ENCODE results near the gene PRKCE. TPM values are rescaled to one million over a fixed set of nuclear protein-coding genes. Genes with fewer than 3 reads are reported as not detected.

Gene PRKCE
- total RNA-seq, 1 experiment from 2014 or later, result 17.7 TPM

GRCh38 chr2:46135228-46135855 lies 483.9 kb downstream of the PRKCE start:
- intact Hi-C loops (cut with micrococcal nuclease; ENCODE audit: unreplicated experiment), result no loop called here
- BruUV-seq (replicated peaks), result no TSS peak
- H3K9me3 Mint-ChIP-seq (ENCODE audit: low read depth, unreplicated experiment), result no peaks in the 10 kb centered on the region
- H3K4me1 Mint-ChIP-seq (ENCODE audit: low read depth, unreplicated experiment), result peaks cover 7% of the 10 kb centered on the region
- CTCF ChIA-PET, result no interaction called here
- no peaks in the 10 kb centered on the region for H3K27me3 Mint-ChIP-seq (ENCODE audit: unreplicated experiment)
- no peak for DNase-seq
- H3K4me3 Mint-ChIP-seq (ENCODE audit: low read depth, unreplicated experiment), result no peak overlapping the region
- TF ChIP-seq, protein P1, sequence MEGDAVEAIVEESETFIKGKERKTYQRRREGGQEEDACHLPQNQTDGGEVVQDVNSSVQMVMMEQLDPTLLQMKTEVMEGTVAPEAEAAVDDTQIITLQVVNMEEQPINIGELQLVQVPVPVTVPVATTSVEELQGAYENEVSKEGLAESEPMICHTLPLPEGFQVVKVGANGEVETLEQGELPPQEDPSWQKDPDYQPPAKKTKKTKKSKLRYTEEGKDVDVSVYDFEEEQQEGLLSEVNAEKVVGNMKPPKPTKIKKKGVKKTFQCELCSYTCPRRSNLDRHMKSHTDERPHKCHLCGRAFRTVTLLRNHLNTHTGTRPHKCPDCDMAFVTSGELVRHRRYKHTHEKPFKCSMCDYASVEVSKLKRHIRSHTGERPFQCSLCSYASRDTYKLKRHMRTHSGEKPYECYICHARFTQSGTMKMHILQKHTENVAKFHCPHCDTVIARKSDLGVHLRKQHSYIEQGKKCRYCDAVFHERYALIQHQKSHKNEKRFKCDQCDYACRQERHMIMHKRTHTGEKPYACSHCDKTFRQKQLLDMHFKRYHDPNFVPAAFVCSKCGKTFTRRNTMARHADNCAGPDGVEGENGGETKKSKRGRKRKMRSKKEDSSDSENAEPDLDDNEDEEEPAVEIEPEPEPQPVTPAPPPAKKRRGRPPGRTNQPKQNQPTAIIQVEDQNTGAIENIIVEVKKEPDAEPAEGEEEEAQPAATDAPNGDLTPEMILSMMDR (IDR thresholded peaks at IDR 0.05; ENCODE audit: unreplicated experiment), result no peak
- H3K36me3 Mint-ChIP-seq (ENCODE audit: insufficient read depth, unreplicated experiment), result no peaks in the 10 kb centered on the region
- no peak overlapping the region for H3K27ac Mint-ChIP-seq (ENCODE audit: unreplicated experiment)

GRCh38 chr2:46135958-46136357 lies 484.5 kb downstream of the PRKCE start:
- Mint-ChIP-seq H3K27ac (ENCODE audit: unreplicated experiment) (no peak overlapping the region), H3K27me3 (ENCODE audit: unreplicated experiment) (no peaks in the 10 kb centered on the region), H3K9me3 (ENCODE audit: low read depth, unreplicated experiment) (no peaks in the 10 kb centered on the region), H3K4me3 (ENCODE audit: low read depth, unreplicated experiment) (no peak overlapping the region), H3K36me3 (ENCODE audit: insufficient read depth, unreplicated experiment) (no peaks in the 10 kb centered on the region), H3K4me1 (ENCODE audit: low read depth, unreplicated experiment) (peaks cover 7% of the 10 kb centered on the region)
- TF ChIP-seq, protein P1 (IDR thresholded peaks at IDR 0.05; ENCODE audit: unreplicated experiment), result no peak
- CTCF ChIA-PET, result no interaction called here
- no TSS peak for BruUV-seq (replicated peaks)
- intact Hi-C loops (cut with micrococcal nuclease; ENCODE audit: unreplicated experiment), result no loop called here
- no peak for DNase-seq

GRCh38 chr2:46136481-46136880 lies 485.0 kb downstream of the PRKCE start:
- Mint-ChIP-seq H3K9me3 (ENCODE audit: low read depth, unreplicated experiment) (no peaks in the 10 kb centered on the region), H3K4me1 (ENCODE audit: low read depth, unreplicated experiment) (peaks cover 7% of the 10 kb centered on the region), H3K36me3 (ENCODE audit: insufficient read depth, unreplicated experiment) (no peaks in the 10 kb centered on the region), H3K4me3 (ENCODE audit: low read depth, unreplicated experiment) (no peak overlapping the region), H3K27ac (ENCODE audit: unreplicated experiment) (no peak overlapping the region), H3K27me3 (ENCODE audit: unreplicated experiment) (no peaks in the 10 kb centered on the region)
- intact Hi-C loops (cut with micrococcal nuclease; ENCODE audit: unreplicated experiment), result no loop called here
- no peak for DNase-seq
- TF ChIP-seq, protein P1 (IDR thresholded peaks at IDR 0.05; ENCODE audit: unreplicated experiment), result no peak
- CTCF ChIA-PET, result no interaction called here
- no TSS peak for BruUV-seq (replicated peaks)

DNA sequence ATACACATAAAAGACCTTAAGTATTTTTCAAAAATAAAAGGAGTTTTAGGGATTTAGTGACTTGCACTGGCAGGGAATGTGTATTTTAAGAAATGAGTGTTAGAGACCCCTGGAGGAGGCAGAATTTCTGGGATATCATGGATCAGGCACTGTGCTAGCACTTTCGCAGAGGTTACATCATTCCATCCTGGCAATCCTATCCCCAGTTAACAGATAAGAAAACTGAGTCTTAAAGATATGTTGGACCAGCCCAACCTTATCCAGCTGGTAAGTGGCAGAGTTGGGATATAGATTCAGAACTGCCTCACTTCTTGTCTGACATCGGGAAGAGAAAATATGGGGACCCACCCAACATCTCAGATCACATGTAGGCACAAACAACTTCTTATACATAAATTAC lies 485.5 kb downstream of the PRKCE start:
- intact Hi-C loops (cut with micrococcal nuclease; ENCODE audit: unreplicated experiment), result no loop called here
- BruUV-seq (replicated peaks), result no TSS peak
- no peak overlapping the region for H3K27ac Mint-ChIP-seq (ENCODE audit: unreplicated experiment)
- no peaks in the 10 kb centered on the region for H3K27me3 Mint-ChIP-seq (ENCODE audit: unreplicated experiment)
- no peak for DNase-seq
- H3K4me1 Mint-ChIP-seq (ENCODE audit: low read depth, unreplicated experiment), result peaks cover 10% of the 10 kb centered on the region
- H3K9me3 Mint-ChIP-seq (ENCODE audit: low read depth, unreplicated experiment), result no peaks in the 10 kb centered on the region
- TF ChIP-seq, protein P1 (IDR thresholded peaks at IDR 0.05; ENCODE audit: unreplicated experiment), result no peak
- H3K4me3 Mint-ChIP-seq (ENCODE audit: low read depth, unreplicated experiment), result no peak overlapping the region
- H3K36me3 Mint-ChIP-seq (ENCODE audit: insufficient read depth, unreplicated experiment), result peaks cover under 1% of the 10 kb centered on the region
- CTCF ChIA-PET, result no interaction called here

All from Calu3 (cell line).